Hematopoietic multipotent progenitor cell treated with erythropoietin and hydrocortisone succinate and interleukin-3 and kit ligand, for 4 days (in vitro differentiated cells): ENCODE results near the gene ALDH16A1.

Source experiments
- DNase-seq: peaks from one replicate; pipeline ENCODE4 v3.0.0-alpha.2; 2015

Gene ALDH16A1

GRCh38 chr19:49425178-49425577, 27.8 kb upstream of the ALDH16A1 start, which contains the start of gene GFY:
GFY (plus strand) TSS chr19:49425388; CDS start chr19:49426431, 1,043 bp downstream.
- DNase-seq: no peak

GRCh38 chr19:49425922-49426592, 27.0 kb upstream of the ALDH16A1 start:
- no peak for DNase-seq

- DNase-seq: no peak
These were observed 25.7 kb upstream of the ALDH16A1 start for GRCh38 chr19:49427339-49427738.

GRCh38 chr19:49427855-49428546, 25.0 kb upstream of the ALDH16A1 start:
- peak; percentile 67 for DNase-seq

- DNase-seq: no peak
These were observed 24.2 kb upstream of the ALDH16A1 start for GRCh38 chr19:49428547-49429451.

- DNase-seq: no peak
These were observed 22.8 kb upstream of the ALDH16A1 start for GRCh38 chr19:49430172-49430677.

GRCh38 chr19:49430678-49431329, 22.2 kb upstream of the ALDH16A1 start:
- DNase-seq: peak; percentile 65

GRCh38 chr19:49431330-49431749, 21.7 kb upstream of the ALDH16A1 start:
- DNase-seq: peak; percentile 52

- DNase-seq: peak; percentile 43
These were observed 20.6 kb upstream of the ALDH16A1 start for GRCh38 chr19:49432141-49433073.

GRCh38 chr19:49433240-49433901, 19.7 kb upstream of the ALDH16A1 start:
- DNase-seq: no peak

GRCh38 chr19:49434907-49435583, 18.0 kb upstream of the ALDH16A1 start:
- no peak for DNase-seq

GRCh38 chr19:49435670-49436069, 17.4 kb upstream of the ALDH16A1 start:
- no peak for DNase-seq

- peak; percentile 77 for DNase-seq
These were observed 16.5 kb upstream of the ALDH16A1 start for GRCh38 chr19:49436381-49437017.

GRCh38 chr19:49437231-49437630, 15.8 kb upstream of the ALDH16A1 start:
- DNase-seq: no peak

- DNase-seq: no peak
These were observed 14.8 kb upstream of the ALDH16A1 start for GRCh38 chr19:49438261-49438660.

- DNase-seq: no peak
These were observed 13.2 kb upstream of the ALDH16A1 start for GRCh38 chr19:49439836-49440235.

GRCh38 chr19:49440439-49441209, 12.4 kb upstream of the ALDH16A1 start:
- no peak for DNase-seq

- DNase-seq: peak; percentile 67
These were observed 11.6 kb upstream of the ALDH16A1 start, which contains the start of gene SLC17A7 for GRCh38 chr19:49441210-49441959. SLC17A7 (minus strand) TSS chr19:49441527; CDS start chr19:49441379, 148 bp downstream.
